ENCODE measurements around the gene TRAPPC2L. TPM values are rescaled to one million over a fixed set of nuclear protein-coding genes. Genes with fewer than 3 reads are reported as not detected.

The TRAPPC2L gene
- total and polyA plus RNA-seq, 2 of the 13 experiments (the other 11 are each of a cell fraction or from before 2014, with no cell fraction given) = 96.3 to 107 TPM

DNA sequence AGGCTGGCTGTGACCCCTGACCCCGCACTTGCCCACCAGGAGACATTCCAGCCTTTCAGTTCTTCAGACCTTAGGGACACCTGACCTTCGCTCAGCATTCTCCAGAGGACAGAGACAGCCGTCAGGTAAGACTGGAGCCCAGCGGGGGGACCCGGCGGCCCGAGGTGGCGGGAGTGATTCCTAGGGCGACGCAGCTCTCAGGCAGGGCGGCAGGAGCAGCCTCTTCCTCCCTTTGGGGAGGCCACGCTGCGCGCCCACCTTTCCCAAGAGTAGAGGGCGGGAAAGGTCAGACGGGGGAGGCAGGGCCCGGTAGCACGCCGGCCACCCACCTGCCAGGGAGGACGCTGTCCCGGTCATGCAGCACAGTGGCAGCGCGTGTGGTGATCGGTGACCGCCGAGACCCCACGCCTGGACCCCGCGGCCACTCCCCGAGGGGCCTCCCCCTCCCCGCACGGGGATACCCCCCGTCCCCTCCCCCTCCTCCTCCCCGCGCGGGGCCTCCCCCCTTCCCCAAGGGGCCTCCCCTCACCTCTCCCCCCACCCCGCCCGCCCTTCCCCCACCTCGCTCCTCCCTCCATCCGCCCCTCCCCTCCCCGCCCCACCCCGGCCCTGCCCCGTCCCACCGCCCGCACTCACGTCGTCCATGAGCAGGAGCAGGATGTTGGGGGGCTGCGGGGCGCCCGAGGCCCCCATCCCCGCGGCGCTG lies 652 bp upstream of the TRAPPC2L start (continued):
- TF ChIP-seq, protein P1, sequence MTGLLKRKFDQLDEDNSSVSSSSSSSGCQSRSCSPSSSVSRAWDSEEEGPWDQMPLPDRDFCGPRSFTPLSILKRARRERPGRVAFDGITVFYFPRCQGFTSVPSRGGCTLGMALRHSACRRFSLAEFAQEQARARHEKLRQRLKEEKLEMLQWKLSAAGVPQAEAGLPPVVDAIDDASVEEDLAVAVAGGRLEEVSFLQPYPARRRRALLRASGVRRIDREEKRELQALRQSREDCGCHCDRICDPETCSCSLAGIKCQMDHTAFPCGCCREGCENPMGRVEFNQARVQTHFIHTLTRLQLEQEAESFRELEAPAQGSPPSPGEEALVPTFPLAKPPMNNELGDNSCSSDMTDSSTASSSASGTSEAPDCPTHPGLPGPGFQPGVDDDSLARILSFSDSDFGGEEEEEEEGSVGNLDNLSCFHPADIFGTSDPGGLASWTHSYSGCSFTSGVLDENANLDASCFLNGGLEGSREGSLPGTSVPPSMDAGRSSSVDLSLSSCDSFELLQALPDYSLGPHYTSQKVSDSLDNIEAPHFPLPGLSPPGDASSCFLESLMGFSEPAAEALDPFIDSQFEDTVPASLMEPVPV (CRISPR knock-in tag; IDR thresholded peaks at IDR 0.05) = 0 out of 2 replicates have a peak, but pooled peaks have one; percentile 47
- TF ChIP-seq ZNF768 (CRISPR knock-in tag; IDR thresholded peaks at IDR 0.05) (peak; percentile 70; the same call in 1 of the 2 replicates), ZNF317 (CRISPR knock-in tag; IDR thresholded peaks at IDR 0.05) (no peak), ZNF672 (CRISPR knock-in tag; IDR thresholded peaks at IDR 0.05) (0 out of 2 replicates have a peak, but pooled peaks have one; percentile 9), ZNF749 (CRISPR knock-in tag; IDR thresholded peaks at IDR 0.05; ENCODE audit: borderline replicate concordance) (no peak), ATRX (CRISPR knock-in tag; IDR thresholded peaks at IDR 0.05; ENCODE audit: borderline replicate concordance) (no peak), HOXA9 (CRISPR knock-in tag; IDR thresholded peaks at IDR 0.05; ENCODE audit: borderline replicate concordance) (peak; percentile 24; the same call in 1 of the 2 replicates)
- TF ChIP-seq, protein P2, sequence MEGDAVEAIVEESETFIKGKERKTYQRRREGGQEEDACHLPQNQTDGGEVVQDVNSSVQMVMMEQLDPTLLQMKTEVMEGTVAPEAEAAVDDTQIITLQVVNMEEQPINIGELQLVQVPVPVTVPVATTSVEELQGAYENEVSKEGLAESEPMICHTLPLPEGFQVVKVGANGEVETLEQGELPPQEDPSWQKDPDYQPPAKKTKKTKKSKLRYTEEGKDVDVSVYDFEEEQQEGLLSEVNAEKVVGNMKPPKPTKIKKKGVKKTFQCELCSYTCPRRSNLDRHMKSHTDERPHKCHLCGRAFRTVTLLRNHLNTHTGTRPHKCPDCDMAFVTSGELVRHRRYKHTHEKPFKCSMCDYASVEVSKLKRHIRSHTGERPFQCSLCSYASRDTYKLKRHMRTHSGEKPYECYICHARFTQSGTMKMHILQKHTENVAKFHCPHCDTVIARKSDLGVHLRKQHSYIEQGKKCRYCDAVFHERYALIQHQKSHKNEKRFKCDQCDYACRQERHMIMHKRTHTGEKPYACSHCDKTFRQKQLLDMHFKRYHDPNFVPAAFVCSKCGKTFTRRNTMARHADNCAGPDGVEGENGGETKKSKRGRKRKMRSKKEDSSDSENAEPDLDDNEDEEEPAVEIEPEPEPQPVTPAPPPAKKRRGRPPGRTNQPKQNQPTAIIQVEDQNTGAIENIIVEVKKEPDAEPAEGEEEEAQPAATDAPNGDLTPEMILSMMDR (CRISPR knock-in tag; IDR thresholded peaks at IDR 0.05) = 0 out of 2 replicates have a peak, but pooled peaks have one; percentile 5
- TF ChIP-seq, protein P3, sequence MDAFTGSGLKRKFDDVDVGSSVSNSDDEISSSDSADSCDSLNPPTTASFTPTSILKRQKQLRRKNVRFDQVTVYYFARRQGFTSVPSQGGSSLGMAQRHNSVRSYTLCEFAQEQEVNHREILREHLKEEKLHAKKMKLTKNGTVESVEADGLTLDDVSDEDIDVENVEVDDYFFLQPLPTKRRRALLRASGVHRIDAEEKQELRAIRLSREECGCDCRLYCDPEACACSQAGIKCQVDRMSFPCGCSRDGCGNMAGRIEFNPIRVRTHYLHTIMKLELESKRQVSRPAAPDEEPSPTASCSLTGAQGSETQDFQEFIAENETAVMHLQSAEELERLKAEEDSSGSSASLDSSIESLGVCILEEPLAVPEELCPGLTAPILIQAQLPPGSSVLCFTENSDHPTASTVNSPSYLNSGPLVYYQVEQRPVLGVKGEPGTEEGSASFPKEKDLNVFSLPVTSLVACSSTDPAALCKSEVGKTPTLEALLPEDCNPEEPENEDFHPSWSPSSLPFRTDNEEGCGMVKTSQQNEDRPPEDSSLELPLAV (CRISPR knock-in tag; conservative IDR thresholded peaks at IDR 0.05; ENCODE audit: low read depth) = 0 out of 2 replicates have a peak, but pooled peaks have one; percentile 1
- TF ChIP-seq, protein P4, sequence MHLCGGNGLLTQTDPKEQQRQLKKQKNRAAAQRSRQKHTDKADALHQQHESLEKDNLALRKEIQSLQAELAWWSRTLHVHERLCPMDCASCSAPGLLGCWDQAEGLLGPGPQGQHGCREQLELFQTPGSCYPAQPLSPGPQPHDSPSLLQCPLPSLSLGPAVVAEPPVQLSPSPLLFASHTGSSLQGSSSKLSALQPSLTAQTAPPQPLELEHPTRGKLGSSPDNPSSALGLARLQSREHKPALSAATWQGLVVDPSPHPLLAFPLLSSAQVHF (CRISPR knock-in tag; IDR thresholded peaks at IDR 0.05) = peak; percentile 22; the same call in 1 of the 2 replicates

All from HepG2 (cell line).